ENCODE data around the gene FITM2. TPM values are rescaled to one million over a fixed set of nuclear protein-coding genes. Genes with fewer than 3 reads are reported as not detected.
A peak's percentile ranks its signal among the peaks of the same experiment; 100 is the strongest.
"Not testable (repeated sequence)": the region's sequence is repeated elsewhere in the genome, so short reads cannot be mapped to it uniquely, and the experiment has no call there.

Gene FITM2
- total RNA-seq: 6.3 and 7.2 TPM in 2 replicates

- DNase-seq (ENCODE audit: low read depth in 2 of 2): peak; percentile 93 to 98
Measured at GRCh38 chr20:44310664-44311639, at the start of gene FITM2. TSS of gene FITM2 (minus strand) at chr20:44311202. CDS start at chr20:44311148, 54 bp downstream.

GRCh38 chr20:44360221-44360620, 49.2 kb upstream of the FITM2 start:
- DNase-seq (ENCODE audit: low read depth in 2 of 2): no peak

GRCh38 chr20:44358776-44359175, 47.8 kb upstream of the FITM2 start:
- no peak for DNase-seq (ENCODE audit: low read depth in 2 of 2)

- DNase-seq (ENCODE audit: low read depth in 2 of 2): no peak
Measured at GRCh38 chr20:44357555-44358125, 46.6 kb upstream of the FITM2 start.

- DNase-seq (ENCODE audit: low read depth in 2 of 2): no peak
Measured at GRCh38 chr20:44357020-44357419, 46.0 kb upstream of the FITM2 start.

- no peak for DNase-seq (ENCODE audit: low read depth in 2 of 2)
Measured at GRCh38 chr20:44356353-44356723, 45.3 kb upstream of the FITM2 start.

- DNase-seq (ENCODE audit: low read depth in 2 of 2): no peak
Measured at GRCh38 chr20:44355498-44356352, 44.7 kb upstream of the FITM2 start, which contains the start of gene HNF4A. TSS of gene HNF4A (plus strand) at chr20:44355699. CDS start at chr20:44355805, 106 bp downstream.

- no peak for DNase-seq (ENCODE audit: low read depth in 2 of 2)
Measured at GRCh38 chr20:44354979-44355497, 44.0 kb upstream of the FITM2 start.

- DNase-seq (ENCODE audit: low read depth in 2 of 2): no peak
Measured at GRCh38 chr20:44350567-44350966, 39.6 kb upstream of the FITM2 start.

- DNase-seq (ENCODE audit: low read depth in 2 of 2): no peak
Measured at GRCh38 chr20:44349349-44349748, 38.3 kb upstream of the FITM2 start.

GRCh38 chr20:44348168-44348659, 37.2 kb upstream of the FITM2 start:
- no peak for DNase-seq (ENCODE audit: low read depth in 2 of 2)

- not testable (repeated sequence) for DNase-seq (ENCODE audit: low read depth in 2 of 2)
Measured at GRCh38 chr20:44345941-44346340, 34.9 kb upstream of the FITM2 start.

- no peak for DNase-seq (ENCODE audit: low read depth in 2 of 2)
Measured at GRCh38 chr20:44345147-44345546, 34.1 kb upstream of the FITM2 start.

- no peak for DNase-seq (ENCODE audit: low read depth in 2 of 2)
Measured at GRCh38 chr20:44344723-44345122, 33.7 kb upstream of the FITM2 start.

- no peak for DNase-seq (ENCODE audit: low read depth in 2 of 2)
Measured at GRCh38 chr20:44343162-44343675, 32.2 kb upstream of the FITM2 start.

GRCh38 chr20:44342248-44342647, 31.2 kb upstream of the FITM2 start:
- no peak for DNase-seq (ENCODE audit: low read depth in 2 of 2)

GRCh38 chr20:44336725-44337380, 25.9 kb upstream of the FITM2 start, which contains the start of gene R3HDML:
TSS of gene R3HDML (plus strand) at chr20:44337043. CDS start at chr20:44337158, 115 bp downstream.
- no peak for DNase-seq (ENCODE audit: low read depth in 2 of 2)

GRCh38 chr20:44336086-44336485, 25.1 kb upstream of the FITM2 start:
- no peak for DNase-seq (ENCODE audit: low read depth in 2 of 2)

GRCh38 chr20:44335675-44336074, 24.7 kb upstream of the FITM2 start:
- DNase-seq (ENCODE audit: low read depth in 2 of 2): no peak

- DNase-seq (ENCODE audit: low read depth in 2 of 2): no peak
Measured at GRCh38 chr20:44334709-44335108, 23.7 kb upstream of the FITM2 start.

All from dermis microvascular lymphatic vessel endothelial cell (primary cell).